H9 (cell line): ENCODE measurements around the gene GRK3. TPM values are rescaled to one million over a fixed set of nuclear protein-coding genes. Genes with fewer than 3 reads are reported as not detected.
"Not testable (repeated sequence)": the region's sequence is repeated elsewhere in the genome, so short reads cannot be mapped to it uniquely, and the experiment has no call there.

ENCODE experiments used
- DNase-seq: peaks from one replicate; pipeline ENCODE4 v3.0.0-alpha.2; 2017
- H2AFZ ChIP-seq: one replicate; pipeline ENCODE4 v1.6.1; 2013; ENCODE audit warnings: mild to moderate bottlenecking, low read length, control low read depth, moderate library complexity
- H2AK5ac ChIP-seq: 2 replicates; pipeline ENCODE4 v1.6.1; 2013; ENCODE audit warnings: low read length, control low read depth, mixed read lengths; ENCODE audit not compliant: insufficient read length
- H2BK120ac ChIP-seq: one replicate; pipeline ENCODE4 v1.6.1; 2013; ENCODE audit warnings: low read depth, mild to moderate bottlenecking, low read length, control low read depth, inconsistent platforms; ENCODE audit not compliant: poor library complexity, severe bottlenecking
- H2BK12ac ChIP-seq: 2 replicates; pipeline ENCODE4 v1.6.1; 2013; ENCODE audit warnings: low read length, control low read depth, mixed read lengths, low read depth; ENCODE audit not compliant: insufficient read length
- H2BK15ac ChIP-seq: 2 replicates; pipeline ENCODE4 v1.6.1; 2013; ENCODE audit warnings: low read depth, low read length, control low read depth
- H2BK20ac ChIP-seq: one replicate; pipeline ENCODE4 v1.6.1; 2013; ENCODE audit warnings: low read depth, mild to moderate bottlenecking, low read length, control low read depth, inconsistent platforms; ENCODE audit not compliant: poor library complexity, severe bottlenecking
- H2BK5ac ChIP-seq: 2 replicates; pipeline ENCODE4 v1.6.1; 2013; ENCODE audit warnings: low read length, control low read depth, mixed read lengths; ENCODE audit not compliant: insufficient read length
- H3K14ac ChIP-seq: 2 replicates; pipeline ENCODE4 v1.6.1; 2013; ENCODE audit warnings: low read length, control low read depth; ENCODE audit not compliant: insufficient read depth
- H3K18ac ChIP-seq: 2 replicates; pipeline ENCODE4 v1.6.1; 2013; ENCODE audit warnings: low read depth, mild to moderate bottlenecking, mixed read lengths, low read length, control low read depth; ENCODE audit not compliant: insufficient read length
- H3K23ac ChIP-seq: 2 replicates; pipeline ENCODE4 v1.6.1; 2013; ENCODE audit warnings: low read length, control low read depth, mixed read lengths, low read depth; ENCODE audit not compliant: insufficient read length
- H3K23me2 ChIP-seq: 2 replicates; pipeline ENCODE4 v1.6.1; 2013; ENCODE audit warnings: low read depth, mild to moderate bottlenecking, mixed read lengths, low read length, control low read depth; ENCODE audit not compliant: insufficient read length, poor library complexity, severe bottlenecking
- H3K27ac ChIP-seq: 2 replicates; pipeline ENCODE4 v1.5.1; 2013; ENCODE audit warnings: low read length, control low read depth, mixed read lengths, low read depth; ENCODE audit not compliant: insufficient read length
- H3K27me3 ChIP-seq: 2 replicates; pipeline ENCODE4 v1.6.1; 2013; ENCODE audit warnings: low read length, control low read depth, inconsistent platforms; ENCODE audit not compliant: insufficient read depth
- H3K4ac ChIP-seq: 2 replicates; pipeline ENCODE4 v1.6.1; 2013; ENCODE audit warnings: low read depth, mild to moderate bottlenecking, control low read depth, inconsistent platforms, low read length, moderate library complexity
- H3K4me1 ChIP-seq: 2 replicates; pipeline ENCODE4 v1.6.1; 2013; ENCODE audit warnings: low read length, control low read depth, inconsistent platforms; ENCODE audit not compliant: insufficient read depth
- H3K4me2 ChIP-seq: 2 replicates; pipeline ENCODE4 v1.6.1; 2013; ENCODE audit warnings: low read length, control low read depth, mixed read lengths; ENCODE audit not compliant: insufficient read length, insufficient read depth
- H3K56ac ChIP-seq: 2 replicates; pipeline ENCODE4 v1.6.1; 2013; ENCODE audit warnings: low read depth, mild to moderate bottlenecking, mixed read lengths, low read length, control low read depth; ENCODE audit not compliant: insufficient read length
- H3K79me1 ChIP-seq: 2 replicates; pipeline ENCODE4 v1.6.1; 2013; ENCODE audit warnings: low read depth, mild to moderate bottlenecking, moderate library complexity, low read length, control low read depth, inconsistent platforms; ENCODE audit not compliant: insufficient read depth, poor library complexity, severe bottlenecking
- H3K79me2 ChIP-seq: 2 replicates; pipeline ENCODE4 v1.6.1; 2013; ENCODE audit warnings: low read length, control low read depth, inconsistent platforms; ENCODE audit not compliant: insufficient read depth
- H3K9ac ChIP-seq: 2 replicates; pipeline ENCODE4 v1.6.1; 2013; ENCODE audit warnings: low read length, control low read depth, mixed read lengths; ENCODE audit not compliant: insufficient read length; ENCODE audit errors: extremely low read depth
- H3K9me3 ChIP-seq: one replicate; pipeline ENCODE4 v1.6.1; 2013; ENCODE audit warnings: low read depth, low read length, inconsistent platforms; ENCODE audit not compliant: control insufficient read depth
- H3T11ph ChIP-seq: one replicate; pipeline ENCODE4 v1.6.1; 2013; ENCODE audit warnings: mild to moderate bottlenecking, low read length, control low read depth, inconsistent platforms
- H4K20me1 ChIP-seq: one replicate; pipeline ENCODE4 v1.6.1; 2013; ENCODE audit not compliant: control insufficient read depth, insufficient read length, insufficient read depth
- H4K5ac ChIP-seq: 2 replicates; pipeline ENCODE4 v1.6.1; 2013; ENCODE audit warnings: low read depth, mild to moderate bottlenecking, mixed read lengths, low read length, control low read depth; ENCODE audit not compliant: insufficient read length
- H4K8ac ChIP-seq: replicated peaks from 2 replicates; pipeline ENCODE4 v1.6.1; 2013; ENCODE audit warnings: low read length, control low read depth, mixed read lengths, low read depth; ENCODE audit not compliant: insufficient read length
- H4K91ac ChIP-seq: 2 replicates; pipeline ENCODE4 v1.6.1; 2013; ENCODE audit warnings: low read depth, mild to moderate bottlenecking, moderate library complexity, mixed read lengths, low read length, control low read depth; ENCODE audit not compliant: insufficient read length
- H3K27ac Mint-ChIP-seq, 3 experiments: 2 replicates in 2 of 3; 3 replicates in 1 of 3; pipeline ENCODE4 v1.8.0; 2020 to 2021; ENCODE audit warnings: mixed read lengths in 3 of 3, mild to moderate bottlenecking in 1 of 3, moderate library complexity in 1 of 3
- H3K27me3 Mint-ChIP-seq: 2 replicates; pipeline ENCODE4 v1.8.0; 2021; ENCODE audit warnings: low read depth, mild to moderate bottlenecking, moderate library complexity, mixed read lengths
- H3K36me3 Mint-ChIP-seq, 3 experiments: 2 replicates in 2 of 3; 3 replicates in 1 of 3; pipeline ENCODE4 v1.8.0; 2020 to 2021; ENCODE audit warnings: low read depth in 3 of 3, mixed read lengths in 3 of 3; ENCODE audit not compliant: insufficient read depth in 1 of 3
- H3K4me1 Mint-ChIP-seq, 2 experiments: 2 replicates each; pipeline ENCODE4 v1.8.0; 2020; ENCODE audit warnings: mixed read lengths in 2 of 2
- H3K4me3 Mint-ChIP-seq, 2 experiments: 2 replicates in 1 of 2; 3 replicates in 1 of 2; pipeline ENCODE4 v1.8.0; 2020 to 2021; ENCODE audit warnings: mild to moderate bottlenecking in 2 of 2, mixed read lengths in 2 of 2, moderate library complexity in 1 of 2
- H3K9me3 Mint-ChIP-seq, 2 experiments: 2 replicates in 1 of 2; 3 replicates in 1 of 2; pipeline ENCODE4 v1.8.0; 2020; ENCODE audit warnings: mild to moderate bottlenecking in 2 of 2, mixed read lengths in 2 of 2, moderate library complexity in 1 of 2
- WGBS: extraction: QIAGEN DNeasy Blood & Tissue Kit; methylation state at CpG from one replicate; pipeline ENCODE4 v1.1.7; 2013; ENCODE audit warnings: missing lambda C conversion rate, low lambda C conversion rate, mixed read lengths; ENCODE audit not compliant: insufficient read length; ENCODE audit errors: extremely low coverage; 5-methylcytosine and 5-hydroxymethylcytosine counted together
- total RNA-seq: library from RNA; stranded (reverse); gene quantifications from 2 replicates; pipeline ENCODE4 v1.2.1, GENCODE V29; 2021

The GRK3 gene
- total RNA-seq, 1 experiment from 2014 or later, result 23.9 TPM

- DNase-seq, H3K4me2 ChIP-seq, H4K5ac ChIP-seq, H2BK15ac ChIP-seq, H3K4me3 Mint-ChIP-seq, H3K79me2 ChIP-seq, H3K9ac ChIP-seq, H2AFZ ChIP-seq, H2BK5ac ChIP-seq, H3K4me1 Mint-ChIP-seq, H3K23ac ChIP-seq, H4K8ac ChIP-seq, H3K56ac ChIP-seq, H3K27ac ChIP-seq, H3K36me3 Mint-ChIP-seq, H2BK120ac ChIP-seq, H3K27ac Mint-ChIP-seq, H3K79me1 ChIP-seq, H2BK12ac ChIP-seq, H2AK5ac ChIP-seq, H3K18ac ChIP-seq, H4K20me1 ChIP-seq, H3K4me1 ChIP-seq, H3K14ac ChIP-seq, H3K23me2 ChIP-seq, H2BK20ac ChIP-seq, H3K27me3 ChIP-seq, H3T11ph ChIP-seq, H4K91ac ChIP-seq, H3K9me3 ChIP-seq, H3K4ac ChIP-seq: not testable (repeated sequence)
- H3K27me3 Mint-ChIP-seq, result peaks cover 11% of the 10 kb centered on the region
- no CpG with 5 or more reads among the region's 1 CpG for WGBS
- peaks cover 0 to 16% of the 10 kb centered on the region in 2 experiments; a peak in 2 of 5 replicates for H3K9me3 Mint-ChIP-seq
These were observed 37.5 kb upstream of the GRK3 start for GRCh38 chr22:25527016-25527415.

- peaks cover 0 to 16% of the 10 kb centered on the region in 2 experiments; a peak in 2 of 5 replicates for H3K9me3 Mint-ChIP-seq
- not testable (repeated sequence) for H3K56ac ChIP-seq, H2BK12ac ChIP-seq, H3K27ac Mint-ChIP-seq, H3K79me2 ChIP-seq, H4K5ac ChIP-seq, H3K9me3 ChIP-seq, H3K4me1 ChIP-seq, H4K91ac ChIP-seq, H2BK20ac ChIP-seq, H2BK15ac ChIP-seq, H3K23ac ChIP-seq, H3K4me1 Mint-ChIP-seq, H3K4me3 Mint-ChIP-seq, H3K4ac ChIP-seq, H3K23me2 ChIP-seq, H4K20me1 ChIP-seq, H2BK120ac ChIP-seq, H3K79me1 ChIP-seq, H2AK5ac ChIP-seq, H3K27me3 ChIP-seq, H2AFZ ChIP-seq, H4K8ac ChIP-seq, H3K9ac ChIP-seq, H3K18ac ChIP-seq, H3K36me3 Mint-ChIP-seq, H2BK5ac ChIP-seq, DNase-seq, H3K27ac ChIP-seq, H3K14ac ChIP-seq, H3T11ph ChIP-seq, H3K4me2 ChIP-seq
- no CpG with 5 or more reads among the region's 3 CpGs for WGBS
- H3K27me3 Mint-ChIP-seq, result peaks cover 11% of the 10 kb centered on the region
These were observed 36.4 kb upstream of the GRK3 start for GRCh38 chr22:25528068-25528467.
